Measurements from ENCODE around the gene GRAMD1B.
"Not testable (repeated sequence)": the region's sequence is repeated elsewhere in the genome, so short reads cannot be mapped to it uniquely, and the experiment has no call there.

GRAMD1B gene

GRCh38 chr11:123509737-123510578, 79.9 kb downstream of the GRAMD1B start:
- no peak for DNase-seq (ENCODE audit: low spot score)

- DNase-seq (ENCODE audit: low spot score), result no peak
Measured at GRCh38 chr11:123510579-123510905, 80.5 kb downstream of the GRAMD1B start.

GRCh38 chr11:123511037-123511870, 81.2 kb downstream of the GRAMD1B start:
- peak; percentile 83 for DNase-seq (ENCODE audit: low spot score)

- not testable (repeated sequence) for DNase-seq (ENCODE audit: low spot score)
Measured at GRCh38 chr11:123513309-123513708, 83.2 kb downstream of the GRAMD1B start.

GRCh38 chr11:123516238-123516637, 86.2 kb downstream of the GRAMD1B start:
- no peak for DNase-seq (ENCODE audit: low spot score)

GRCh38 chr11:123517559-123518364, 87.7 kb downstream of the GRAMD1B start:
- no peak for DNase-seq (ENCODE audit: low spot score)

GRCh38 chr11:123518496-123519054, 88.5 kb downstream of the GRAMD1B start:
- no peak for DNase-seq (ENCODE audit: low spot score)

GRCh38 chr11:123519055-123519796, 89.2 kb downstream of the GRAMD1B start:
- DNase-seq (ENCODE audit: low spot score), result no peak

GRCh38 chr11:123519797-123520193, 89.7 kb downstream of the GRAMD1B start:
- DNase-seq (ENCODE audit: low spot score), result no peak

- DNase-seq (ENCODE audit: low spot score), result not testable (repeated sequence)
Measured at GRCh38 chr11:123520476-123520875, 90.4 kb downstream of the GRAMD1B start.

- DNase-seq (ENCODE audit: low spot score), result no peak
Measured at GRCh38 chr11:123521001-123521400, 90.9 kb downstream of the GRAMD1B start.

GRCh38 chr11:123521930-123522329, 91.9 kb downstream of the GRAMD1B start:
- DNase-seq (ENCODE audit: low spot score), result no peak

- DNase-seq (ENCODE audit: low spot score), result no peak
Measured at GRCh38 chr11:123523539-123523938, 93.5 kb downstream of the GRAMD1B start.

GRCh38 chr11:123525097-123525496, 95.0 kb downstream of the GRAMD1B start:
- no peak for DNase-seq (ENCODE audit: low spot score)

- DNase-seq (ENCODE audit: low spot score), result no peak
Measured at GRCh38 chr11:123525511-123525918, 95.4 kb downstream of the GRAMD1B start.

- DNase-seq (ENCODE audit: low spot score), result no peak
Measured at GRCh38 chr11:123526027-123526805, 96.1 kb downstream of the GRAMD1B start.

GRCh38 chr11:123526918-123527317, 96.8 kb downstream of the GRAMD1B start:
- no peak for DNase-seq (ENCODE audit: low spot score)

GRCh38 chr11:123527526-123527925, 97.5 kb downstream of the GRAMD1B start:
- DNase-seq (ENCODE audit: low spot score), result no peak

GRCh38 chr11:123527947-123528346, 97.9 kb downstream of the GRAMD1B start:
- DNase-seq (ENCODE audit: low spot score), result no peak

GRCh38 chr11:123531325-123531724, 101.3 kb downstream of the GRAMD1B start:
- no peak for DNase-seq (ENCODE audit: low spot score)
